SK-N-SH (cell line): Measurements from ENCODE around the gene EHD2. TPM values are rescaled to one million over a fixed set of nuclear protein-coding genes. Genes with fewer than 3 reads are reported as not detected.

Experiments used
- CTCF ChIA-PET: fragments of 300-600, 350-600 bp; formaldehyde crosslinking; extraction: SDS; loops from one replicate; lab custom pipeline; 2021; lab: Yijun Ruan, JAX
- POLR2A ChIA-PET: fragments of 350-600 bp; sonication (Branson Sonifier 250); formaldehyde crosslinking; extraction: SDS; loops from one replicate; lab custom pipeline; 2020; ENCODE audit warnings: antibody characterized with exemption, inconsistent platforms; lab: Yijun Ruan, JAX
- DNase-seq: peaks from one replicate; pipeline ENCODE4 v3.0.0; 2012
- H2AFZ ChIP-seq: fragments of 200-600 bp; sonication (generic); 2 replicates; pipeline ENCODE4 v1.8.1; 2016; ENCODE audit warnings: antibody characterized with exemption, mild to moderate bottlenecking, low read depth
- H3F3A ChIP-seq: fragments of 200-600 bp; sonication (generic); replicated peaks from 2 replicates; pipeline ENCODE3; 2016; ENCODE audit warnings: antibody characterized with exemption, mild to moderate bottlenecking; ENCODE audit not compliant: insufficient read depth
- H3K27ac ChIP-seq, 2 experiments: fragments of 200-500 bp in 1 of 2; fragments of 200-600 bp in 1 of 2; sonication (Bioruptor generic) in 1 of 2; sonication (generic), shearing (Covaris generic) in 1 of 2; 2 replicates each; pipeline versions ENCODE4 v1.5.1 to v1.6.1; 2014 to 2016; ENCODE audit warnings: low read depth in 2 of 2, inconsistent platforms in 1 of 2, low read length in 1 of 2, mild to moderate bottlenecking in 1 of 2, mixed read lengths in 1 of 2
- H3K27me3 ChIP-seq: fragments of 200-600 bp; sonication (generic), shearing (Covaris generic); 2 replicates; pipeline ENCODE4 v1.6.1; 2016; ENCODE audit warnings: mixed run types; ENCODE audit not compliant: insufficient read depth
- H3K36me3 ChIP-seq, 2 experiments: fragments of 200-500 bp in 1 of 2; fragments of 200-600 bp in 1 of 2; sonication (Bioruptor generic) in 1 of 2; sonication (generic) in 1 of 2; replicated peaks in 1 of 2; 2 replicates each; pipeline versions ENCODE3 to v1.5.1; 2014 to 2016; ENCODE audit warnings: low read length in 1 of 2, mild to moderate bottlenecking in 1 of 2; ENCODE audit not compliant: insufficient read depth in 2 of 2, control insufficient read depth in 1 of 2
- H3K4me1 ChIP-seq, 2 experiments: fragments of 200-500 bp in 1 of 2; fragments of 200-600 bp in 1 of 2; sonication (Bioruptor generic) in 1 of 2; sonication (generic), shearing (Covaris generic) in 1 of 2; 2 replicates each; pipeline versions ENCODE4 v1.5.1 to v1.6.1; 2014 to 2016; ENCODE audit warnings: low read depth in 1 of 2, low read length in 1 of 2, mixed run types in 1 of 2; ENCODE audit not compliant: insufficient read depth in 2 of 2, control insufficient read depth in 1 of 2
- H3K4me2 ChIP-seq: fragments of 200-600 bp; sonication (generic), shearing (Covaris generic); 2 replicates; pipeline ENCODE4 v1.6.1; 2017; ENCODE audit warnings: mixed run types
- H3K4me3 ChIP-seq, 2 experiments: fragments of 200-500 bp in 1 of 2; fragments of 200-600 bp in 1 of 2; sonication (Bioruptor generic) in 1 of 2; sonication (generic), shearing (Covaris generic) in 1 of 2; 2 replicates each; pipeline versions ENCODE4 v1.5.1 to v1.8.1; 2014 to 2016; ENCODE audit warnings: low read depth in 2 of 2, inconsistent platforms in 1 of 2, low read length in 1 of 2, mild to moderate bottlenecking in 1 of 2, mixed read lengths in 1 of 2, moderate library complexity in 1 of 2
- H3K79me2 ChIP-seq: fragments of 200-600 bp; sonication (generic); 2 replicates; pipeline ENCODE4 v1.8.1; 2017; ENCODE audit warnings: mild to moderate bottlenecking; ENCODE audit not compliant: insufficient read depth
- H3K9ac ChIP-seq: fragments of 200-600 bp; sonication (generic); 2 replicates; pipeline ENCODE4 v1.6.1; 2017; ENCODE audit warnings: mixed run types
- H3K9me2 ChIP-seq: fragments of 200-600 bp; sonication (generic); 2 replicates; pipeline ENCODE4 v1.6.1; 2017; ENCODE audit warnings: mixed run types
- H3K9me3 ChIP-seq: fragments of 200-600 bp; sonication (generic); 2 replicates; pipeline ENCODE4 v1.6.1; 2017; ENCODE audit warnings: mixed run types, mild to moderate bottlenecking, moderate library complexity
- H4K20me1 ChIP-seq: fragments of 200-600 bp; sonication (generic); 2 replicates; pipeline ENCODE4 v1.6.1; 2017; ENCODE audit warnings: mild to moderate bottlenecking, mixed run types; ENCODE audit not compliant: insufficient read depth
- IRF3 ChIP-seq: fragments of 150-350 bp; IDR thresholded peaks from 2 replicates; pipeline ENCODE4 v1.6.1; 2016; ENCODE audit warnings: mild to moderate bottlenecking, low read depth, low read length
- MXI1 ChIP-seq: IDR thresholded peaks from 2 replicates; pipeline ENCODE4 v1.6.1; 2012; ENCODE audit warnings: mild to moderate bottlenecking, low read depth, low read length, improper control_type of control experiment
- NFIC ChIP-seq: IDR thresholded peaks from 2 replicates; pipeline ENCODE4 v1.4.0; 2012; ENCODE audit warnings: borderline replicate concordance
- NRF1 ChIP-seq: IDR thresholded peaks from 2 replicates; pipeline ENCODE4 v1.6.1; 2012; ENCODE audit warnings: low read depth, mild to moderate bottlenecking, low read length
- POLR2AphosphoS5 ChIP-seq: IDR thresholded peaks from 2 replicates; pipeline ENCODE4 v1.6.1; 2012; ENCODE audit warnings: low read depth, low read length
- RAD21 ChIP-seq: IDR thresholded peaks from 2 replicates; pipeline ENCODE4 v1.6.1; 2012; ENCODE audit warnings: mild to moderate bottlenecking, low read length
- RFX5 ChIP-seq: IDR thresholded peaks from 2 replicates; pipeline ENCODE4 v1.6.1; 2012; ENCODE audit warnings: mild to moderate bottlenecking, improper control_type of control experiment, low read length
- SMC3 ChIP-seq: IDR thresholded peaks from 2 replicates; pipeline ENCODE4 v1.6.1; 2012; ENCODE audit warnings: low read depth, low read length, improper control_type of control experiment
- WGBS: methylation state at CpG from one replicate; pipeline ENCODE4 v1.1.6; 2017; ENCODE audit warnings: low lambda C conversion rate; 5-methylcytosine and 5-hydroxymethylcytosine counted together
- polyA plus RNA-seq, 3 experiments: library from polyadenylated mRNA; depleted of rRNA; stranded (reverse); fragments of >200 nt; gene quantifications; 2 replicates each; pipeline ENCODE4 v1.2.3, GENCODE V29; 2012
- TF ChIP-seq, protein P1 (sequence below): IDR thresholded peaks from 2 replicates; pipeline ENCODE4 v1.4.0; 2012; ENCODE audit warnings: low read depth, borderline replicate concordance

Gene EHD2
- polyA plus RNA-seq, 1 of the 3 experiments (the other 2 are of a cell fraction): 55.5 TPM

GRCh38 chr19:47729799-47730520 is 16.7 kb downstream of the EHD2 start (continued):
- no peak for TF ChIP-seq IRF3
- TF ChIP-seq, protein P1, sequence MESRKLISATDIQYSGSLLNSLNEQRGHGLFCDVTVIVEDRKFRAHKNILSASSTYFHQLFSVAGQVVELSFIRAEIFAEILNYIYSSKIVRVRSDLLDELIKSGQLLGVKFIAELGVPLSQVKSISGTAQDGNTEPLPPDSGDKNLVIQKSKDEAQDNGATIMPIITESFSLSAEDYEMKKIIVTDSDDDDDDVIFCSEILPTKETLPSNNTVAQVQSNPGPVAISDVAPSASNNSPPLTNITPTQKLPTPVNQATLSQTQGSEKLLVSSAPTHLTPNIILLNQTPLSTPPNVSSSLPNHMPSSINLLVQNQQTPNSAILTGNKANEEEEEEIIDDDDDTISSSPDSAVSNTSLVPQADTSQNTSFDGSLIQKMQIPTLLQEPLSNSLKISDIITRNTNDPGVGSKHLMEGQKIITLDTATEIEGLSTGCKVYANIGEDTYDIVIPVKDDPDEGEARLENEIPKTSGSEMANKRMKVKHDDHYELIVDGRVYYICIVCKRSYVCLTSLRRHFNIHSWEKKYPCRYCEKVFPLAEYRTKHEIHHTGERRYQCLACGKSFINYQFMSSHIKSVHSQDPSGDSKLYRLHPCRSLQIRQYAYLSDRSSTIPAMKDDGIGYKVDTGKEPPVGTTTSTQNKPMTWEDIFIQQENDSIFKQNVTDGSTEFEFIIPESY: no peak
- TF ChIP-seq, all 33 proteins: peak for 0

DNA sequence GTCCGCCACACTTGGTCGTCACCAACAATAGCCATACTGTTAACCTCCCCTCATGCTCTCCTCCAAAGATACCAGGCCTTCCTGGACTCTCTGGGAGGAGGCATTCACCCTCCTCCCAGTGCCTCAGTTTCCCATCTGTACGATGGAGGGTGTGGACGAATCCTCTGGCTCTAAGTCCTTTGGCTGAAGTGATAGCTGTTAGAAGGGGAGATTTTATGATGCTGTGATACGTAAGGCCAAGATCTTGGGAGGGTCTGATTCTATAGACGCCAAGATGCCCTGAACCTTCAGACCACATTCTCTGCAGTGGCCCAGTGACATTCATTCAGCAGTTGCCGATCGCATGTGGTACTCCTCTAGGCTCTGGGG is 17.3 kb downstream of the EHD2 start:
- H3K4me2 ChIP-seq: no peak overlapping the region
- peaks cover 7 to 8% of the 10 kb centered on the region in 2 experiments; a peak in 2 of 4 replicates for H3K4me1 ChIP-seq
- no peak overlapping the region for H2AFZ ChIP-seq
- peaks cover 68% of the 10 kb centered on the region for H3K79me2 ChIP-seq
- no peaks in the 10 kb centered on the region for H3K9me3 ChIP-seq
- H3K9ac ChIP-seq: no peak overlapping the region
- POLR2A ChIA-PET: no interaction called here
- peaks cover 48% of the 10 kb centered on the region for H3F3A ChIP-seq
- H4K20me1 ChIP-seq: peaks cover 13% of the 10 kb centered on the region; the same call in 1 of the 2 replicates
- H3K27ac ChIP-seq: no peak overlapping the region
- TF ChIP-seq NRF1 (no peak), RFX5 (no peak), POLR2AphosphoS5 (no peak), RAD21 (no peak), NFIC (no peak), MXI1 (no peak), SMC3 (no peak), IRF3 (no peak)
- TF ChIP-seq, protein P1: no peak
- TF ChIP-seq, all 33 proteins: peak for 0
- H3K27me3 ChIP-seq: no peaks in the 10 kb centered on the region
- no peak overlapping the region for H3K4me3 ChIP-seq
- H3K9me2 ChIP-seq: no peaks in the 10 kb centered on the region
- CTCF ChIA-PET: interaction anchor here (1.2 to 2.1 kb wide), 4 partner anchors 11 to 31 kb away, joined by 3 to 8 read pairs (median 4); partner anchors contain the start of gene EHD2
- DNase-seq: no peak
- WGBS: 95% methylated on average over 8 of the region's 8 CpGs
- H3K36me3 ChIP-seq: peaks cover 4 to 54% of the 10 kb centered on the region in 2 experiments
